Endodermal cell (in vitro differentiated cells): Measurements from ENCODE around the gene KHDC1. TPM values are rescaled to one million over a fixed set of nuclear protein-coding genes. Genes with fewer than 3 reads are reported as not detected.
"Not testable (repeated sequence)": the region's sequence is repeated elsewhere in the genome, so short reads cannot be mapped to it uniquely, and the experiment has no call there.

Source experiments
- DNase-seq: peaks from one replicate; pipeline ENCODE4 v3.0.0-alpha.2; 2017
- H3K27ac ChIP-seq: 2 replicates; pipeline ENCODE4 v1.5.1; 2013; ENCODE audit warnings: mild to moderate bottlenecking, low read depth, low read length, moderate library complexity
- H3K27me3 ChIP-seq: 2 replicates; pipeline ENCODE4 v1.6.1; 2013; ENCODE audit warnings: mild to moderate bottlenecking, low read length, moderate library complexity; ENCODE audit not compliant: insufficient read depth, control insufficient read depth, poor library complexity, severe bottlenecking
- H3K36me3 ChIP-seq: 2 replicates; pipeline ENCODE4 v1.7.0; 2013; ENCODE audit warnings: mild to moderate bottlenecking, low read length, moderate library complexity; ENCODE audit not compliant: control insufficient read depth, insufficient read depth
- H3K4me1 ChIP-seq: one replicate; pipeline ENCODE4 v1.7.0; 2013; ENCODE audit warnings: low read length; ENCODE audit not compliant: control insufficient read depth, insufficient read depth
- H3K4me3 ChIP-seq: 2 replicates; pipeline ENCODE4 v1.5.1; 2013; ENCODE audit warnings: mild to moderate bottlenecking, low read length, moderate library complexity
- H3K9ac ChIP-seq: 2 replicates; pipeline ENCODE4 v1.6.1; 2013; ENCODE audit warnings: mild to moderate bottlenecking, low read length, moderate library complexity; ENCODE audit not compliant: poor library complexity, severe bottlenecking; ENCODE audit errors: extremely low read depth
- H3K9me3 ChIP-seq: 2 replicates; pipeline ENCODE4 v1.6.1; 2013; ENCODE audit warnings: mild to moderate bottlenecking, low read length, moderate library complexity; ENCODE audit not compliant: control insufficient read depth
- H3K27ac Mint-ChIP-seq: 2 replicates; pipeline ENCODE4 v1.8.0; 2020; ENCODE audit warnings: mixed read lengths
- H3K27me3 Mint-ChIP-seq: 2 replicates; pipeline ENCODE4 v1.8.0; 2021; ENCODE audit warnings: mild to moderate bottlenecking, mixed read lengths; ENCODE audit not compliant: insufficient read depth
- H3K36me3 Mint-ChIP-seq: 2 replicates; pipeline ENCODE4 v1.8.0; 2020; ENCODE audit warnings: low read depth, mixed read lengths
- H3K4me1 Mint-ChIP-seq: 2 replicates; pipeline ENCODE4 v1.8.0; 2020; ENCODE audit warnings: mixed read lengths
- H3K4me3 Mint-ChIP-seq: 2 replicates; pipeline ENCODE4 v1.8.0; 2020; ENCODE audit warnings: mild to moderate bottlenecking, moderate library complexity, mixed read lengths
- H3K9me3 Mint-ChIP-seq: 2 replicates; pipeline ENCODE4 v1.8.0; 2020; ENCODE audit warnings: mild to moderate bottlenecking, mixed read lengths
- CTCF ChIP-seq: fragments of 200-600 bp; sonication (generic); conservative IDR thresholded peaks from 2 replicates; pipeline ENCODE4 v1.5.0; 2021; ENCODE audit warnings: antibody characterized with exemption, mild to moderate bottlenecking
- WGBS, 2 experiments: methylation state at CpG; one replicate each; pipeline versions ENCODE4 v1.1.5 to v1.1.7; 2013; ENCODE audit warnings: missing lambda C conversion rate in 2 of 2, mixed read lengths in 1 of 2; ENCODE audit not compliant: insufficient coverage in 1 of 2, insufficient read length in 1 of 2; 5-methylcytosine and 5-hydroxymethylcytosine counted together
- long read RNA-seq, 4 experiments: library from polyadenylated mRNA in 2 of 4; library from RNA in 1 of 4; library from capped mRNA in 1 of 4; stranded (forward) in 3 of 4; unstranded in 1 of 4; transcript quantifications; one replicate each; pipeline ENCODE4 v2.0.0, GENCODE V29; 2020 to 2021; ENCODE audit warnings: inconsistent platforms in 1 of 4
- polyA plus RNA-seq, 2 experiments: library from polyadenylated mRNA; stranded (reverse); fragments of 50-300 nt; gene quantifications; one replicate each; pipeline ENCODE4 v1.2.3, GENCODE V29; 2013
- total RNA-seq, 2 donors: library from RNA; stranded (reverse); fragmentation: NEBNext Ultra II Directional in 1 of 2; extraction: Animal tissue kit (Norgen Biotek cat#: 25700) in 1 of 2; gene quantifications; 2 replicates in 1 of 2; 3 replicates in 1 of 2; pipeline ENCODE4 v1.2.1, GENCODE V29; 2021

Gene KHDC1
- total RNA-seq: 1 to 10 TPM; 5.4 to 7.1 TPM
- 6.2 TPM for polyA plus RNA-seq (2013, experiment 1 of 2)
- 5.6 TPM for polyA plus RNA-seq (2013, experiment 2 of 2)
- long read RNA-seq, experiment 1, partial matches to known transcripts: 0 of 1 reads
- long read RNA-seq, experiment 1, other reads (novel, unspliced or antisense): 1 of 1 reads
- long read RNA-seq, experiment 2, partial matches to known transcripts: 0 of 4 reads
- long read RNA-seq, experiment 2, other reads (novel, unspliced or antisense): 1 of 4 reads
- long read RNA-seq, experiment 3, transcript KHDC1-202 (5 exons, 1,430 nt): major isoform, 10 of 27 reads
- long read RNA-seq, experiment 3, transcript KHDC1-205 (3 exons, 2,053 nt): minor isoform, 9 of 27 reads
- long read RNA-seq, experiment 3, partial matches to known transcripts: 1 of 27 reads
- long read RNA-seq, experiment 3, other reads (novel, unspliced or antisense): 7 of 27 reads
- long read RNA-seq, experiment 4, transcript KHDC1-202 (5 exons, 1,430 nt): major isoform, 12 of 20 reads
- long read RNA-seq, experiment 4, partial matches to known transcripts: 1 of 20 reads
- long read RNA-seq, experiment 4, other reads (novel, unspliced or antisense): 5 of 20 reads

GRCh38 chr6:73262671-73263569 lies at the start of gene KHDC1:
Gene KHDC1 (minus strand): TSS chr6:73263196. CDS start chr6:73242517, 20,679 bp downstream.
- peak within 1 kb of the TSS; percentile 10 for H3K27ac Mint-ChIP-seq
- Histone ChIP-seq H3K9me3 (no peaks in the 10 kb centered on the region), H3K27ac (no peak within 1 kb of the TSS), H3K9ac (peak within 1 kb of the TSS; percentile 56), H3K4me3 (peak within 1 kb of the TSS; percentile 86), H3K27me3 (no peaks in the 10 kb centered on the region), H3K4me1 (peaks cover 4% of the 10 kb centered on the region), H3K36me3 (no peaks in the 10 kb centered on the region)
- H3K4me1 Mint-ChIP-seq: peaks cover 14% of the 10 kb centered on the region
- H3K4me3 Mint-ChIP-seq: peak within 1 kb of the TSS; percentile 61
- no peaks in the 10 kb centered on the region for H3K27me3 Mint-ChIP-seq
- 5 to 7% methylated on average over 26 to 63 of the region's 63 CpGs for WGBS, 2 experiments
- H3K9me3 Mint-ChIP-seq: no peaks in the 10 kb centered on the region
- DNase-seq: peak; percentile 88
- H3K36me3 Mint-ChIP-seq: peaks cover 16% of the 10 kb centered on the region
- peak; percentile 21 for TF ChIP-seq CTCF

GRCh38 chr6:73310503-73310845 lies 47.5 kb upstream of the KHDC1 start:
- Mint-ChIP-seq H3K4me1 (peaks cover 11% of the 10 kb centered on the region), H3K36me3 (peaks cover 34% of the 10 kb centered on the region), H3K9me3 (peaks cover 19% of the 10 kb centered on the region), H3K27ac (peak overlapping the region; percentile 90), H3K27me3 (peaks cover 35% of the 10 kb centered on the region), H3K4me3 (peak overlapping the region; percentile 91)
- H3K27me3 ChIP-seq, H3K27ac ChIP-seq, H3K9me3 ChIP-seq, H3K4me1 ChIP-seq, H3K36me3 ChIP-seq, H3K9ac ChIP-seq, DNase-seq: not testable (repeated sequence)
- peak overlapping the region; percentile 83 for H3K4me3 ChIP-seq
- 52 to 58% methylated on average over 3 to 4 of the region's 4 CpGs for WGBS, 2 experiments

GRCh38 chr6:73309785-73310502 lies 46.9 kb upstream of the KHDC1 start:
- H3K27ac ChIP-seq: no peak overlapping the region

More at GRCh38 chr6:73309785-73310502, 46.9 kb upstream of the KHDC1 start:
- H3K4me3 Mint-ChIP-seq: peak overlapping the region; percentile 91
- peak; percentile 84 for DNase-seq
- H3K4me1 ChIP-seq: no peaks in the 10 kb centered on the region
- no peaks in the 10 kb centered on the region for H3K36me3 ChIP-seq
- H3K4me3 ChIP-seq: peak overlapping the region; percentile 83
- peaks cover 31% of the 10 kb centered on the region for H3K27me3 Mint-ChIP-seq
- H3K9me3 Mint-ChIP-seq: peaks cover 19% of the 10 kb centered on the region
- H3K27me3 ChIP-seq: no peaks in the 10 kb centered on the region
- peak overlapping the region; percentile 71 for H3K9ac ChIP-seq
- no peaks in the 10 kb centered on the region for H3K9me3 ChIP-seq
- peaks cover 11% of the 10 kb centered on the region for H3K4me1 Mint-ChIP-seq
- H3K27ac Mint-ChIP-seq: peak overlapping the region; percentile 90
- TF ChIP-seq CTCF: peak; percentile 78
- H3K36me3 Mint-ChIP-seq: peaks cover 34% of the 10 kb centered on the region
- WGBS, 2 experiments: 3 to 6% methylated on average over 31 to 59 of the region's 59 CpGs
